Lung (tissue), 12 donors: ENCODE measurements around the gene RNU11. TPM values are rescaled to one million over a fixed set of nuclear protein-coding genes. Genes with fewer than 3 reads are reported as not detected.

Experiments used
- ATAC-seq: fragments of 200-7000 bp; cut with Tn5 transposase; one replicate; pipeline ENCODE4 v1.9.1; 2020; ENCODE audit warnings: moderate number of reproducible peaks; ENCODE audit not compliant: insufficient read depth, low FRiP score
- DNase-seq, 3 donors: peaks; one replicate each; pipeline ENCODE4 v3.0.0-alpha.2; 2013 to 2017
- H3K27ac ChIP-seq, 2 donors: one replicate each; pipeline ENCODE4 v1.5.1; 2013; ENCODE audit warnings: mild to moderate bottlenecking in 2 of 2, moderate library complexity in 2 of 2, control low read depth in 1 of 2, inconsistent platforms in 1 of 2, low read depth in 1 of 2, low read length in 1 of 2
- H3K27me3 ChIP-seq, 3 donors: one replicate each; pipeline ENCODE4 v1.5.1; 2013; ENCODE audit warnings: low read length in 2 of 3; ENCODE audit not compliant: control insufficient read depth in 3 of 3, insufficient read depth in 3 of 3
- H3K36me3 ChIP-seq, 4 donors: one replicate each; pipeline ENCODE4 v1.5.1; 2013; ENCODE audit warnings: low read length in 4 of 4, mild to moderate bottlenecking in 1 of 4, moderate library complexity in 1 of 4; ENCODE audit not compliant: control insufficient read depth in 4 of 4, insufficient read depth in 4 of 4
- H3K4me1 ChIP-seq, 5 donors: one replicate each; pipeline ENCODE4 v1.5.1; 2013; ENCODE audit warnings: low read length in 5 of 5, mild to moderate bottlenecking in 2 of 5, moderate library complexity in 1 of 5; ENCODE audit not compliant: control insufficient read depth in 5 of 5, insufficient read depth in 5 of 5
- H3K4me3 ChIP-seq: one replicate; pipeline ENCODE4 v1.5.1; 2013; ENCODE audit warnings: mild to moderate bottlenecking, control low read depth, moderate library complexity
- H3K9ac ChIP-seq, 2 donors: one replicate each; pipeline ENCODE4 v1.5.1; 2013; ENCODE audit warnings: low read length in 2 of 2, control low read depth in 1 of 2; ENCODE audit not compliant: insufficient read depth in 1 of 2
- H3K9me3 ChIP-seq, 4 donors: one replicate each; pipeline ENCODE4 v1.5.1; 2013; ENCODE audit warnings: low read length in 3 of 4, mild to moderate bottlenecking in 1 of 4, moderate library complexity in 1 of 4; ENCODE audit not compliant: control insufficient read depth in 4 of 4, insufficient read depth in 3 of 4
- CTCF ChIP-seq: IDR thresholded peaks from 2 replicates; pipeline ENCODE4 v1.5.1; 2012; ENCODE audit warnings: mild to moderate bottlenecking; ENCODE audit errors: control extremely low read depth, extremely low read depth
- WGBS, 2 donors: extraction: QIAGEN DNeasy Blood & Tissue Kit; methylation state at CpG; one replicate each; pipeline ENCODE4 v1.1.7; 2013; 5-methylcytosine and 5-hydroxymethylcytosine counted together
- polyA plus RNA-seq, 2 donors: library from polyadenylated mRNA; stranded (reverse); fragments of 200-250 nt; gene quantifications; one replicate each; pipeline ENCODE4 v1.2.1, GENCODE V29; 2013
- total RNA-seq, 2 donors: library from RNA; depleted of rRNA in 1 of 2; stranded (reverse); fragments of >200 nt in 1 of 2; gene quantifications; one replicate each; pipeline ENCODE4 v1.2.1, GENCODE V29; 2014 to 2021
- donor health status: control.
- donor health status: control.
- donor health status: Bipolar disorder and iron deficiency.
- donor health status: healthy.
- donor health status: DM: yes; HTN: yes; CAD: no.

Gene RNU11
- total and polyA plus RNA-seq, 4 donors: not detected

- Histone ChIP-seq H3K9me3 (no peaks in the 10 kb centered on the region), H3K9ac (no peak overlapping the region), H3K36me3 (peaks cover 12 to 31% (median 22%) of the 10 kb centered on the region in 4 donors), H3K4me1 (no peaks in the 10 kb centered on the region), H3K27ac (no peak overlapping the region), H3K4me3 (no peak overlapping the region), H3K27me3 (no peaks in the 10 kb centered on the region)
- DNase-seq (no peak), ATAC-seq (no peak)
- 76 to 86% methylated on average over 5 of the region's 5 CpGs for WGBS, 2 donors
- no peak for TF ChIP-seq CTCF
Measured at GRCh38 chr1:28604411-28604810, 44.0 kb upstream of the RNU11 start.

- H3K4me3 ChIP-seq: no peak overlapping the region
- no peaks in the 10 kb centered on the region for H3K9me3 ChIP-seq
- ATAC-seq (no peak), DNase-seq (no peak)
- no peaks in the 10 kb centered on the region for H3K27me3 ChIP-seq
- H3K36me3 ChIP-seq: peaks cover 12 to 33% (median 23%) of the 10 kb centered on the region in 4 donors
- TF ChIP-seq CTCF: no peak
- no peak overlapping the region for H3K27ac ChIP-seq
- 96 to 99% methylated on average over 6 of the region's 6 CpGs for WGBS, 2 donors
- no peaks in the 10 kb centered on the region for H3K4me1 ChIP-seq
- H3K9ac ChIP-seq: no peak overlapping the region
Measured at GRCh38 chr1:28604962-28605361, 43.4 kb upstream of the RNU11 start.

- no peaks in the 10 kb centered on the region for H3K4me1 ChIP-seq
- H3K27ac ChIP-seq: no peak overlapping the region
- no peak for TF ChIP-seq CTCF
- H3K9ac ChIP-seq: no peak overlapping the region
- 87 to 95% methylated on average over 2 of the region's 2 CpGs for WGBS, 2 donors
- no peak for DNase-seq
- ATAC-seq: no peak
- H3K9me3 ChIP-seq: no peaks in the 10 kb centered on the region
- H3K4me3 ChIP-seq: no peak overlapping the region
- H3K27me3 ChIP-seq: no peaks in the 10 kb centered on the region
- peaks cover 12 to 35% (median 34%) of the 10 kb centered on the region in 4 donors for H3K36me3 ChIP-seq
Measured at GRCh38 chr1:28606771-28607170, 41.6 kb upstream of the RNU11 start.

- Histone ChIP-seq H3K9me3 (no peaks in the 10 kb centered on the region), H3K4me1 (no peaks in the 10 kb centered on the region), H3K4me3 (no peak overlapping the region), H3K36me3 (peaks cover 15 to 30% (median 27%) of the 10 kb centered on the region in 4 donors), H3K9ac (no peak overlapping the region), H3K27ac (no peak overlapping the region), H3K27me3 (no peaks in the 10 kb centered on the region)
- TF ChIP-seq CTCF: no peak
- WGBS, 2 donors: 95 to 98% methylated on average over 5 of the region's 5 CpGs
- ATAC-seq (no peak), DNase-seq (no peak)
Measured at GRCh38 chr1:28613175-28613574, 35.2 kb upstream of the RNU11 start.
